C4-2B (cell line): ENCODE data around the gene TEX101.

Experiments
- H3K27ac ChIP-seq: fragments of 450-650 bp; 2 replicates; pipeline ENCODE4 v1.5.1; 2017
- CTCF ChIP-seq: fragments of 450-650 bp; conservative IDR thresholded peaks from 2 replicates; pipeline ENCODE4 v1.5.1; 2017; ENCODE audit warnings: mild to moderate bottlenecking
- ZFX ChIP-seq: fragments of 450-650 bp; IDR thresholded peaks from 2 replicates; pipeline ENCODE4 v1.6.1; 2017

TEX101 gene

GRCh38 chr19:43461303-43461702 lies 46.6 kb downstream of the TEX101 start:
- TF ChIP-seq ZFX (no peak), CTCF (no peak)
- H3K27ac ChIP-seq: no peak overlapping the region

DNA sequence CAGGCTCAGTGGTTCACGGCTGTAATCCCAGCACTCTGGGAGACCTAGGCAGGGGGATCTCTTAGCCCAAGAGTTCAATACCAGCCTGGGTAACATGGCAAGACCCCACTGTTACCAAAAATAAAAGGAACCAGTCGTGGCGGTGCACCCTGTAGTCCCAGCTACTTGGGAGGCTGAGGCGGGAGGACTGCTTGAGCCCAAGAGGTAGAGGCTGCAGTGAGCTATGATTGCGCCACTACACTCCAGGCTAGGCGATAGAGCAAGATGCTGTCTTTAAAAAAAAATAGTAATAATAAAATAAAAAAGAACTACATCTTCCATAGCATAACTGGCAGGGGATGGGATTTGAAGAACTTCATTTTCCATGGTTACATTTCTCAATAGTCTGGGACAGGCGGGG lies 47.7 kb downstream of the TEX101 start:
- TF ChIP-seq CTCF (no peak), ZFX (no peak)
- no peak overlapping the region for H3K27ac ChIP-seq

- peak overlapping the region; percentile 48; the same call in 1 of the 2 replicates for H3K27ac ChIP-seq
- TF ChIP-seq CTCF (no peak), ZFX (no peak)
Observed at GRCh38 chr19:43462785-43463380, 48.2 kb downstream of the TEX101 start.

- TF ChIP-seq CTCF: no peak
- no peak for TF ChIP-seq ZFX
- peak overlapping the region; percentile 48 for H3K27ac ChIP-seq
Observed at GRCh38 chr19:43463381-43464133, 48.9 kb downstream of the TEX101 start.

DNA sequence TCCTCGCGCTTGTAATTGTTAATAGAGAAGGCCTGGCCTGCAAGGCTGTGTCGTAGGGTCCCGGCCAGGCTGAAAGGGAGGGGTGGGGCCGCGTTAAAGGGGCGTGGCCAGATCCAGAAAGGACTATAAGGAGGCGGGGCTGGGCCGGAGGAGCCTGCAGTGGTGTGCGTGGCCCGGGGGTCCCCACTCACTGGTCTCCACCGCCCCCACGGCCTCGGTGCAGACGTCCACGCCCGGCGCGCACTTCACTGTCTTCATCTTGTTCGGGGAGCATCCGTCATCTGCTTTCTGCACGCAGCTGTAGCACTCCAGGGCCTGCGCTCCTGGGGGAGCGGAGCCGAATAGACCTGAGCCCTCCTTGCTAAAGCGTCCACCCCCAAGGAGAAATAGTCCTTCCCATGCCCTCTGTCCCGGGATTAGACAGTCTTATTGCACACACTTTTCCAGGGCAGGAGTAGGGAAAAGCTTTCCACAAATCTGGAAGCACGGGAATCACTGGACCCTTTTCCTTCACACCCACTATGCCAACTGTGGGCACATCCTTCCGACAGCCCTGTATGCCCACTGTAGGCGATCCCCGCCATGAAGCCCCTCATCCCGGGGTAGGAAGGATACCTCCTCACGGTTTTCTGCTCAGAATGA lies 49.6 kb downstream of the TEX101 start:
- H3K27ac ChIP-seq: peak overlapping the region; percentile 48
- TF ChIP-seq CTCF (no peak), ZFX (no peak)

DNA sequence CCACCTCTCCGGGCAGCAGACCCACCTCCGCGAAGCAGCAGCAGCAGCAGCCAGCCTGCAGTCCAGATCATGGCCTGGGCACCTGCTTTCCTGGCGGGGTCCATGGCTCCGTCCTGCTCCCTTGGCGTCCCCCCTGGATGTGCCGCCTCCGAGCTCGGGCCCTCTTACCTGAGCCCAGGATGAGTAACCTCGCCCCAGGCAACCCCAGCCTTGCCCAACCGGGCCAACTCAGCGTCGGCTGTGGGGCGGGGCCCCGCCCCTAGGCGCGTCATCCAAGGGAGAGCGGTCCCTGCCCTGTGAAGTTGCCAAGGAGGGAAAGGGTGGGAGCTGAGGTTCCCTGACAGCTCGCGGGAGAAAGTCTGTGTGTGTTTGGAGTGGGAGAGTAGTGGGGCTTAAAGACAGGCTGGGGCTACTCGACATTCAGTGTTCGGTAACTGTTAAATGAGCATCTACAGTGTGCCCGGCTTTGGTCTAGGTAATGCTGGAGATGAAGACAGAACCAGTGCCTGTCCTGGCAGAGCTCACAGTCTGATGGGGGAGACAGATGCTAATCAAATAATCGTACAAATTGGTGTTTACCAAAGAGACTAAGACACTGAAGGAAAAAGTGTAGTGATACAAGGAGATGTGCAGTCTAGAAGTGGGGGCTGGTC lies 50.9 kb downstream of the TEX101 start, which contains the start of gene LYPD3:
LYPD3 (minus strand) TSS at position 141 of the 653 bp plus-strand sequence; CDS start at position 104, 37 bp downstream.
- H3K27ac ChIP-seq: peak within 1 kb of the TSS; percentile 48; the same call in 1 of the 2 replicates
- TF ChIP-seq CTCF (no peak), ZFX (no peak)
